Measurements from ENCODE around the gene EPAS1.

Gene EPAS1

DNA sequence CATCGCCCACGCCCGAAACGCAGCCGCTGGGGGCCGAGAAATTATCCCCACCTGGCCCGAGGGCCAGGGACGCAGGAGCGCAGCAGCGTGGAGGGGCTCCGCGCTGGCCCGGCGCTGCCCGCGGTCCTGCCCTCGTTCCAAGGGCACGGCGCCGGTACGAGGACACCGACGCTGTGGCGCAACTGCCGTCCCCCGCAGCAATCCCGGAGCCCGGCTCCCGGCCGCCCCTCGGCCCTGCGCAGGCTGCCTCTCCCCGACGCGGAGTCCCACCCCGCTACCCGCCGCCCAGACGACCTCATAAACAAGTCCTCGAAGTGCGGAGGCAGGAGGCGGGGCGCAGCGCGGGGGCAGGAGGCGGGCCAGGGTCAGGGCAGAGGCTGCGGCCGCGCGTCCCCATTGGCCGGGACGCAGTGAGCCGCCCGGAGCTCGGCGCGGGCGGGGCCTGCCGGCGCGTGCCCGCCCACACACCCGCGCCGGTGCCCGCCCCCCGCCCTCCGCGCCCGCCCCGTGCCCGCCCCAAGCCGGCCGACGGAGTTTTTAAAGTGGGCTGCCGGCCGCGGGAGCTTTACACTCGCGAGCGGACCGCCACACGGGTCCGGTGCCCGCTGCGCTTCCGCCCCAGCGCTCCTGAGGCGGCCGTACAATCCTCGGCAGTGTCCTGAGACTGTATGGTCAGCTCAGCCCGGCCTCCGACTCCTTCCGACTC is at the start of gene EPAS1:
EPAS1 (plus strand) TSS at position 568 of the 706 bp plus-strand sequence. CDS start 505 bp downstream, outside the sequence.
- 0 out of 2 replicates have a peak, but pooled peaks cover 3% of the 10 kb centered on the region for H3K9me3 ChIP-seq (ENCODE audit: control insufficient read depth, insufficient read depth, low read length)
- H3K9ac ChIP-seq (ENCODE audit: low read depth, low read length), result peak within 1 kb of the TSS; percentile 82
- H3K4me1 ChIP-seq (ENCODE audit: insufficient read depth, low read length), result peaks cover 17% of the 10 kb centered on the region
- no peaks in the 10 kb centered on the region for H3K36me3 ChIP-seq (ENCODE audit: insufficient read depth, low read length)

DNA sequence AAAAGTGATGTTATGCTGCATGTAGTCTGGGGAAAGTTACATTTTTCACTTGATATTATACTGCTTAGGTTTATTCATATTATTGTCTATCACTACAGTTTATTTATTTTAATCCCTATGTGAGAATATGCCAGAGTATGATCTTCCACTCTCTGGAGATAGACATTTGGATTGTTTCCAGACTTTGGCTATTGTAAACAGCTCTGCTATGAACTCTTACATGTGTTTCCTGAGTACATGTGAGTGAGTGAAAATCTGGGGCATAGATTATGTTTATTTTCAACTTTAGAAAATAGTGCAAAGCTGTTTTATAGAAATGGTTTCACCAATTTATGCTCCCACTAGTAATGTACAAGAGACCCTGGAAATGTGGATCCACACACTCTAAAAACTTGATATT is 49.0 kb upstream of the EPAS1 start:
- Histone ChIP-seq H3K9ac (ENCODE audit: low read depth, low read length) (no peak overlapping the region), H3K4me1 (ENCODE audit: insufficient read depth, low read length) (no peaks in the 10 kb centered on the region), H3K36me3 (ENCODE audit: insufficient read depth, low read length) (no peaks in the 10 kb centered on the region), H3K9me3 (ENCODE audit: control insufficient read depth, insufficient read depth, low read length) (no peaks in the 10 kb centered on the region; the same call in 1 of the 2 replicates)

- no peak overlapping the region for H3K9ac ChIP-seq (ENCODE audit: low read depth, low read length)
- no peaks in the 10 kb centered on the region for H3K36me3 ChIP-seq (ENCODE audit: insufficient read depth, low read length)
- no peaks in the 10 kb centered on the region; the same call in 1 of the 2 replicates for H3K9me3 ChIP-seq (ENCODE audit: control insufficient read depth, insufficient read depth, low read length)
- H3K4me1 ChIP-seq (ENCODE audit: insufficient read depth, low read length), result no peaks in the 10 kb centered on the region
Observed at GRCh38 chr2:46249654-46250053, 47.6 kb upstream of the EPAS1 start.

- no peaks in the 10 kb centered on the region for H3K4me1 ChIP-seq (ENCODE audit: insufficient read depth, low read length)
- H3K9ac ChIP-seq (ENCODE audit: low read depth, low read length), result no peak overlapping the region
- no peaks in the 10 kb centered on the region for H3K36me3 ChIP-seq (ENCODE audit: insufficient read depth, low read length)
- H3K9me3 ChIP-seq (ENCODE audit: control insufficient read depth, insufficient read depth, low read length), result no peaks in the 10 kb centered on the region
Observed at GRCh38 chr2:46252891-46253659, 44.1 kb upstream of the EPAS1 start.

- H3K9ac ChIP-seq (ENCODE audit: low read depth, low read length), result no peak overlapping the region
- H3K9me3 ChIP-seq (ENCODE audit: control insufficient read depth, insufficient read depth, low read length), result no peaks in the 10 kb centered on the region
- H3K4me1 ChIP-seq (ENCODE audit: insufficient read depth, low read length), result no peaks in the 10 kb centered on the region
- no peaks in the 10 kb centered on the region for H3K36me3 ChIP-seq (ENCODE audit: insufficient read depth, low read length)
Observed at GRCh38 chr2:46254474-46254873, 42.7 kb upstream of the EPAS1 start.

DNA sequence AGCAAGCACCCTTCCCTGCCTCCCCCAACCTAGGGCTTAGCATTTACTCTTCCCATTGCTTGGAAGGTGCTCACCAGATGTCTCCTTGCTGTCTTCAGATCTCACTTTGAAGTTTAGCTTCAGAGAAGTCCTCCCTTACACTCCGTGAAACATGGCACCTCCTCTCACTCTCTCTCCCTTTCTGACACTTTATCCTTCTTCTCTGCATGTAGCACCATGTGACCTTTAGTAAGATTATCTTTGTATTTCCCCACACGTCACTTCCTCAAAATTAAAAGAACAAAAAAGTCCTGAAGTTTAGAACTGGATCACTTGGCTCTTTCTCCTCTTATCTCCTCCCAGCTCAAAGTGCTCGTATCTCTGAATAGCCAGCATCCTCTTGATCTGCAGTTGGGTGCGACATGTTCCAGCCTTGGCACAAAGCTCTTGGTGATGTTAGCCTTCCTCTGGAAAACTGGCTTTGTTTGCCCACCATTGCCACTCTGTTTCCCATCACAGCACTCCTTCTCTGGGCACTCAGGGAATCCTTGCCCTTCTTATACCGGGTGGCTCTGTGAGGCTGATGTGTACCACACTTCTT is 40.6 kb upstream of the EPAS1 start:
- Histone ChIP-seq H3K9ac (ENCODE audit: low read depth, low read length) (no peak overlapping the region), H3K9me3 (ENCODE audit: control insufficient read depth, insufficient read depth, low read length) (no peaks in the 10 kb centered on the region), H3K4me1 (ENCODE audit: insufficient read depth, low read length) (no peaks in the 10 kb centered on the region), H3K36me3 (ENCODE audit: insufficient read depth, low read length) (no peaks in the 10 kb centered on the region)

- H3K9me3 ChIP-seq (ENCODE audit: control insufficient read depth, insufficient read depth, low read length), result no peaks in the 10 kb centered on the region
- H3K36me3 ChIP-seq (ENCODE audit: insufficient read depth, low read length), result no peaks in the 10 kb centered on the region
- no peak overlapping the region for H3K9ac ChIP-seq (ENCODE audit: low read depth, low read length)
- H3K4me1 ChIP-seq (ENCODE audit: insufficient read depth, low read length), result no peaks in the 10 kb centered on the region
Observed at GRCh38 chr2:46257476-46257875, 39.7 kb upstream of the EPAS1 start.

DNA sequence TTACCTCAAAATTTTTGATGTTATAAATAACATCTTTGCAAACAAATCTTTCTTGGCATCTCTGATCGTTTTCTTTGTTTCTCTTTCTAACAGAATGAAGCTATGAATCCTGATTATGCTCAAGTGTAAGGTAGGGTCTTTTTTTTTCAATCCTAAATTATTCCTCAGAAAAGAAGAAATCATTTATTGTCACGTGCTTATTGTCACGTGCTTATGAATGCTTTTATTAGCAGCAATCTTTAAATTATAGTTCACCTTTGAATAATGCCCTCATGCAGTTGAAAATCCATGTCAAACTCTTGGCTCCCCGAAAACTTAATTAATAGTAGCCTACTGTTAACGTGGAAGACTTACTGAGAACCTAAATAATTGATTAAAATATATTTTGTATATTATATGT is 39.2 kb upstream of the EPAS1 start:
- Histone ChIP-seq H3K9ac (ENCODE audit: low read depth, low read length) (no peak overlapping the region), H3K36me3 (ENCODE audit: insufficient read depth, low read length) (no peaks in the 10 kb centered on the region), H3K9me3 (ENCODE audit: control insufficient read depth, insufficient read depth, low read length) (no peaks in the 10 kb centered on the region), H3K4me1 (ENCODE audit: insufficient read depth, low read length) (no peaks in the 10 kb centered on the region)

- Histone ChIP-seq H3K9me3 (ENCODE audit: control insufficient read depth, insufficient read depth, low read length) (no peaks in the 10 kb centered on the region), H3K4me1 (ENCODE audit: insufficient read depth, low read length) (no peaks in the 10 kb centered on the region), H3K36me3 (ENCODE audit: insufficient read depth, low read length) (no peaks in the 10 kb centered on the region), H3K9ac (ENCODE audit: low read depth, low read length) (no peak overlapping the region)
Observed at GRCh38 chr2:46258937-46259776, 38.0 kb upstream of the EPAS1 start.

GRCh38 chr2:46259777-46260168 is 37.4 kb upstream of the EPAS1 start:
- no peaks in the 10 kb centered on the region for H3K4me1 ChIP-seq (ENCODE audit: insufficient read depth, low read length)
- no peaks in the 10 kb centered on the region for H3K36me3 ChIP-seq (ENCODE audit: insufficient read depth, low read length)
- no peaks in the 10 kb centered on the region for H3K9me3 ChIP-seq (ENCODE audit: control insufficient read depth, insufficient read depth, low read length)
- no peak overlapping the region for H3K9ac ChIP-seq (ENCODE audit: low read depth, low read length)

DNA sequence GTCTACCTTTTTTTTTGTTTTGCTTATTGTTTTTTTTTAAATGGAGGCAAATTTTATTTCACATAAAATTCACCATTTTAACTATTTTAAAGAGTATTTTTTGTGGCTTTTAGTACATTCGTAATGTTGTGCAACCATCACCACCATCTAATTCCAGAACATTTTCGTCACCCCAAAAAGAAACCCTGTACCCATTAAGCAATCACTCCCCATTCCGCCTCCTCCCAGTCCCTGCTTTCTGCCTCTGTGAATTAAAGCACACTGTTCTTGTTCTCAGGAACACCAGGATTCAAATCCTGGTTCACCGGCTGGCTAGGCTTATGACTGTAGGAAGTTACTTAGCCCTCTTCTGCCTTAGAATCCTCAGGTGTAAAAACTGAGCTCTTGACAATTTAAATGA is 36.9 kb upstream of the EPAS1 start:
- Histone ChIP-seq H3K4me1 (ENCODE audit: insufficient read depth, low read length) (no peaks in the 10 kb centered on the region), H3K9ac (ENCODE audit: low read depth, low read length) (no peak overlapping the region), H3K36me3 (ENCODE audit: insufficient read depth, low read length) (no peaks in the 10 kb centered on the region), H3K9me3 (ENCODE audit: control insufficient read depth, insufficient read depth, low read length) (no peaks in the 10 kb centered on the region)

DNA sequence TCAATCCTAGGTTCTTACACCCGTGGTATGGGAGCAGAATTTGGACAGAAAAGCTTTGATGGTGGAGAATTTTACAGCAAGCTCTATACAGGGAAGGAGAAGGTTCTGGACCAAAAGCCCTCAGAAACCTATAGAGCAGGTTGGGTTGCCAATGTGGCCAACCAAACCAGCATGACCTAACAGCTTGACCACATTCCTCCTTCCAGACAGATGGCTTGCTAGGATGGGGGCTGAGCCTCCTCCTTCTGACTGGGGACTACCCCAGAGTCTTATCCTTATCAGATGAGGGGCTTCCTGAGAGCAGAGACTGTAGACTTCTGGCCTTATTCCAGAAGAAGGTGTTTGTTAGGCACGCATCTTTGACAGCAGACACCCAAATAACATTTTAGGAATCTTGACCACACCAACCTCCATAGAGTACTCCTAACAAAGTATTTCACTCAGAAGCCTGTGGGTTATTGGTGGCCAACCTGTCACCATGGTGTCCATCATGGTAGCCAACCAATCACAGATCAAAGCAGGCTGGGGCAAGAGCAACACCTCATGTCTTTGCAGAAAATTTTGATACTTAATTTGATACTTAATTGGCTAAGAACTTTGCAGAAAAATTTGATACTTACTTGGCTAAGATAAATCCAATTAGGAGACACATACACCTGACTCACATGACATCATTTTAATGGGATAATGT is 34.8 kb upstream of the EPAS1 start:
- H3K4me1 ChIP-seq (ENCODE audit: insufficient read depth, low read length), result no peaks in the 10 kb centered on the region
- no peaks in the 10 kb centered on the region for H3K9me3 ChIP-seq (ENCODE audit: control insufficient read depth, insufficient read depth, low read length)
- no peaks in the 10 kb centered on the region for H3K36me3 ChIP-seq (ENCODE audit: insufficient read depth, low read length)
- no peak overlapping the region for H3K9ac ChIP-seq (ENCODE audit: low read depth, low read length)

DNA sequence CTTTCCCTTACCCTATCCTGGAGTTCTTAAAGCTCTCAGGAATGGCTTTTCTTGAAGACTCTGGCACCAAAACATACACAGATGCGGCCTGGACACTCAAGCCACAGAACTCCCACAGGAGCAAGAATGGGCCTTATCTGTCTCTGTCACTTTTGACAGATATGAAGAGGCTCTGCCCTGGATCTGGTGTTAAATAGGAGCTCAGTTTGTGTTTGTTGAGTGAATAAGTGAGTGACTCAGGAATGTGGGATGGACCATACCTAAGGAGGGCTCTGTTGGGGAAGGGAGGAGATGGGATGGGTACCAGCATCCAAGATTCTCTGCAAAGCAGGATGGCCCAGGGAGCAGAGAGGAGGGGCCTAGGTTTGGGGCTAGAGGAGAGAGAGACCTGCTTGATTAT is 33.9 kb upstream of the EPAS1 start:
- H3K9ac ChIP-seq (ENCODE audit: low read depth, low read length), result no peak overlapping the region
- no peaks in the 10 kb centered on the region for H3K36me3 ChIP-seq (ENCODE audit: insufficient read depth, low read length)
- no peaks in the 10 kb centered on the region for H3K4me1 ChIP-seq (ENCODE audit: insufficient read depth, low read length)
- H3K9me3 ChIP-seq (ENCODE audit: control insufficient read depth, insufficient read depth, low read length), result no peaks in the 10 kb centered on the region

GRCh38 chr2:46264447-46264846 is 32.8 kb upstream of the EPAS1 start:
- H3K9me3 ChIP-seq (ENCODE audit: control insufficient read depth, insufficient read depth, low read length), result no peaks in the 10 kb centered on the region
- no peaks in the 10 kb centered on the region for H3K4me1 ChIP-seq (ENCODE audit: insufficient read depth, low read length)
- H3K9ac ChIP-seq (ENCODE audit: low read depth, low read length), result no peak overlapping the region
- no peaks in the 10 kb centered on the region for H3K36me3 ChIP-seq (ENCODE audit: insufficient read depth, low read length)

Measured in ES-I3 (cell line).